ENCODE results near the gene CSF1.
"Not testable (repeated sequence)": the region's sequence is repeated elsewhere in the genome, so short reads cannot be mapped to it uniquely, and the experiment has no call there.

CSF1 gene, protein sequence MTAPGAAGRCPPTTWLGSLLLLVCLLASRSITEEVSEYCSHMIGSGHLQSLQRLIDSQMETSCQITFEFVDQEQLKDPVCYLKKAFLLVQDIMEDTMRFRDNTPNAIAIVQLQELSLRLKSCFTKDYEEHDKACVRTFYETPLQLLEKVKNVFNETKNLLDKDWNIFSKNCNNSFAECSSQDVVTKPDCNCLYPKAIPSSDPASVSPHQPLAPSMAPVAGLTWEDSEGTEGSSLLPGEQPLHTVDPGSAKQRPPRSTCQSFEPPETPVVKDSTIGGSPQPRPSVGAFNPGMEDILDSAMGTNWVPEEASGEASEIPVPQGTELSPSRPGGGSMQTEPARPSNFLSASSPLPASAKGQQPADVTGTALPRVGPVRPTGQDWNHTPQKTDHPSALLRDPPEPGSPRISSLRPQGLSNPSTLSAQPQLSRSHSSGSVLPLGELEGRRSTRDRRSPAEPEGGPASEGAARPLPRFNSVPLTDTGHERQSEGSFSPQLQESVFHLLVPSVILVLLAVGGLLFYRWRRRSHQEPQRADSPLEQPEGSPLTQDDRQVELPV

DNA sequence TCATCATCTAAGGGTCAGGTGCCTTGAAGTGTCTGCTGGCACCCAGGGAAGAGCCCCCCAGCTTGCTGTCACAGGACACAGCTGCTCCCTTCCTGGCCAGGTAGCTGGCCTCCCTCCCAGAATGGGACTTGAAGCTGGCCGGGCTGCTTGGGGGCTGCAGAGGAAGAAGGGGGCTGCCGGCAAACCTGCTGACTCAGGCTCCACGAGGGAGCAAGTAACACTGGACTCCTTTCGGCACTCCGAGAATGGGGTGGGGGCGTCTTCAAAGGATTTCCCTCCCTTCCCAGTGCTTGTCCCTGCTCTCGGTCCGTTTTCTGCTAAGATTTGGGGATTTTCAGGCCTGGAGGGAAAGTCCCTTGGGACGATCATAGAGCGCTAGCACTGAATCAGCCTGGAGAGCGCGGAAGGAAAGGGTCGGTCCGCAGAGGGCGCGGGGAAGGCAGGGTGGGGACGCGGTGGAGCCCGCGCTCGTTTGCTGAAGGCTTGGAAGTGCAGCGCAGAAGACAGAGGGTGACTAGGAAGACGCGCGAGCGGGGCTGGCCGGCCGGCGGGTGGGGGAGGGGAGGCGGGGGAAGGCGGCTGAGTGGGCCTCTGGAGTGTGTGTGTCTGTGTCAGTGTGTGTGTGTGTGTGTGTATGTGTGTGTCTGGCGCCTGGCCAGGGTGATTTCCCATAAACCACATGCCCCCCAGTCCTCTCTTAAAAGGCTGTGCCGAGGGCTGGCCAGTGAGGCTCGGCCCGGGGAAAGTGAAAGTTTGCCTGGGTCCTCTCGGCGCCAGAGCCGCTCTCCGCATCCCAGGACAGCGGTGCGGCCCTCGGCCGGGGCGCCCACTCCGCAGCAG lies at the start of gene CSF1:
Gene CSF1, plus strand, starts transcription at position 727 of the 840 bp plus-strand sequence. CDS start 175 bp downstream, outside the sequence.
- H3K27me3 ChIP-seq: peaks cover 32 to 49% (median 45%) of the 10 kb centered on the region in 11 experiments
- peak within 1 kb of the TSS; percentile 76 to 91 (median 85) for H3K9ac ChIP-seq
- no peak for TF ChIP-seq Cebpa-rat (IDR thresholded peaks at IDR 0.05)

DNA sequence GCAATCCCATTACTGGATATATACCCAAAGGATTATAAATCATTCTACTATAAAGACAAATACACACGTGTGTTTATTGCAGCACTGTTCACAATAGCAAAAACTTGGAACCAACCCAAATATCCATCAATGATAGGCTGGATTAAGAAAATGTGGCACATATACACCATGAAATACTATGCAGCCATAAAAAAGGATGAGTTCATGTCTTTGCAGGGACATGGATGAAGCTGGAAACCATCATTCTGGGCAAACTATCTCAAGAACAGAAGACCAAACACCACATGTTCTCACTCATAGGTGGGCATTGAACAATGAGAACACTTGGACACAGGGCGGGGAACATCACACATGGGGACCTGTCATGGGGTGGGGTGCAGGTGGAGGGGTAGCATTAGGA lies 49.0 kb upstream of the CSF1 start:
- H3K27ac ChIP-seq, H3K36me3 ChIP-seq, H3K9ac ChIP-seq, H3K27me3 ChIP-seq, H3K4me3 ChIP-seq, H3K4me2 ChIP-seq, H4K20me1 ChIP-seq: not testable (repeated sequence)
- peaks cover 0 to 18% (median 5%) of the 10 kb centered on the region in 10 experiments; a peak in 10 of 20 replicates for H3K4me1 ChIP-seq
- peaks cover under 1 to 27% (median 15%) of the 10 kb centered on the region in 11 experiments; a peak in 14 of 22 replicates for H3K9me3 ChIP-seq (replicated peaks in 1 of 11)

More for the DNA sequence above, at the start of gene CSF1:
- H3K4me2 ChIP-seq: peak within 1 kb of the TSS; percentile 94 to 99 (median 98)
- H3K27ac ChIP-seq: peak within 1 kb of the TSS; percentile 49 to 84 (median 83); a peak in 21 of 22 replicates
- peaks cover 0 to 34% (median 5%) of the 10 kb centered on the region in 11 experiments; a peak in 8 of 22 replicates for H4K20me1 ChIP-seq
- peak within 1 kb of the TSS; percentile 61 to 84 (median 76) for H3K4me3 ChIP-seq
- peaks cover 0 to 7% (median 0%) of the 10 kb centered on the region in 11 experiments; a peak in 2 of 22 replicates for H3K36me3 ChIP-seq
- H3K4me1 ChIP-seq: peaks cover 34 to 61% (median 51%) of the 10 kb centered on the region in 10 experiments
- no peaks in the 10 kb centered on the region for H3K9me3 ChIP-seq (replicated peaks in 1 of 11)

DNA sequence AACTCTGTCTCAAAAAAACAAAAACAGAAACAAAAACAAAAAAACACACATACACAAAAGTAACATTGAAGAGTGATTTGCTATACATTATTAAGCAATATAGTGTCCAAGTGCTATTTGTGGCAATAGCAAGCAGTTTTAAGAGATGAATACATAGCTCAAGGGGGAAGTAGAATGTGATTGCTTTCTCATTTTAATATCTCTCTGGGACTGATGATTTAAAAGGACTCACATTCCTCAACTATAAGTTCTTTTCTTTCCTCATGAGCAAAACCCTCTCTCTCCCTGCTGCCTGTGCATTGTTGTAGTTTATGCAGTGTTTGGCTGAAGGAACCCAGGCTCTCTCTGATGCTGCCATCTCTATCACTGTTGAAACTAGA lies 47.0 kb upstream of the CSF1 start:
- no peak overlapping the region for H3K9ac ChIP-seq
- no peaks in the 10 kb centered on the region for H3K27me3 ChIP-seq
- H3K9me3 ChIP-seq (replicated peaks in 1 of 11): peaks cover 5 to 27% (median 17%) of the 10 kb centered on the region in 11 experiments; a peak in 14 of 22 replicates
- H4K20me1 ChIP-seq: no peaks in the 10 kb centered on the region
- peak overlapping the region in 2 of 11 experiments; percentile 22 to 30; a peak in 2 of 22 replicates for H3K27ac ChIP-seq
- H3K36me3 ChIP-seq: no peaks in the 10 kb centered on the region
- peak overlapping the region in 6 of 11 experiments; percentile 0 to 58 (median 44); a peak in 10 of 22 replicates for H3K4me2 ChIP-seq
- H3K4me1 ChIP-seq: peaks cover 0 to 18% (median 5%) of the 10 kb centered on the region in 10 experiments; a peak in 10 of 20 replicates
- no peak for TF ChIP-seq Cebpa-rat (IDR thresholded peaks at IDR 0.05)
- H3K4me3 ChIP-seq: no peak overlapping the region

DNA sequence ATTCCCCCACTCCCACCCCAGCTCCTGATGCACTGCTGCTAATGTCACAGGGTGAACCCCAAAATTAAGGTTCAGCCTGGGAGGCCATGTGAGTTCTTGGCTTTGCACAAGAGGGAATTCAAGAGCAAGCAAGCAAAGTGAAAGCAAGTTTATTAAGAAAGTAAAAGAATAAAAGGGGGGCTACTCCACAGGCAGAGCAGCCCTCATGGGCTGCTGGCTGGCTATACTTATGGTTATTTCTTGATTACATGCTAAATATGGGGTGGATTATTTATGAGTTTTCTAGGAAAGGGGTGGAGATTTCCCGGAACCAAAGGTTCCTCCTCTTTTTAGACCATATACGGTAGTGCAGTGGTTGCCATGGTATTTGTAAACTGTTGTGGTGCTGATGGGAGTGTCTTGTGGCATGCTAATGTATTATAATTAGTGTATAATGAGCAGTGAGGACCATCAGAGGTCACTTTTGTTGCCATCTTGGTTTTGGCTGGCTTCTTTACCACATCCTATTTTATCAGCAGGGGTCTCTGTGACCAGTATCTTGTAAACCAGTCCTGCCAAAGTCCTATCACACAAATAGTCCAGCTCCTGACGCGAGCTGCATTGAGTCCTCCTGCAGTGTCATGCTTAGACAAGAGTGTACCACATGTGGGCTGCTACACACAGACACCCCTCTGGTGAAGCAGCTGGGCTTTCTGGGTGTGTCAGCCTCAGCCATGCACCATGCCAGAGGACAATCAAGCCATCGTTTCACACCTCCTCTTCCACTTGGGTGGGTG lies 46.4 kb upstream of the CSF1 start:
- Histone ChIP-seq H3K9ac (no peak overlapping the region), H3K27ac (peak overlapping the region in 2 of 11 experiments; percentile 23 to 30; a peak in 3 of 22 replicates), H3K27me3 (no peaks in the 10 kb centered on the region), H3K9me3 (replicated peaks in 1 of 11) (peaks cover 5 to 27% (median 17%) of the 10 kb centered on the region in 11 experiments; a peak in 14 of 22 replicates), H3K4me1 (peaks cover 0 to 18% (median 5%) of the 10 kb centered on the region in 10 experiments; a peak in 10 of 20 replicates), H4K20me1 (no peaks in the 10 kb centered on the region), H3K4me2 (peak overlapping the region in 6 of 11 experiments; percentile 0 to 58 (median 44); a peak in 11 of 22 replicates), H3K36me3 (no peaks in the 10 kb centered on the region), H3K4me3 (no peak overlapping the region)
- no peak for TF ChIP-seq Cebpa-rat (IDR thresholded peaks at IDR 0.05)

DNA sequence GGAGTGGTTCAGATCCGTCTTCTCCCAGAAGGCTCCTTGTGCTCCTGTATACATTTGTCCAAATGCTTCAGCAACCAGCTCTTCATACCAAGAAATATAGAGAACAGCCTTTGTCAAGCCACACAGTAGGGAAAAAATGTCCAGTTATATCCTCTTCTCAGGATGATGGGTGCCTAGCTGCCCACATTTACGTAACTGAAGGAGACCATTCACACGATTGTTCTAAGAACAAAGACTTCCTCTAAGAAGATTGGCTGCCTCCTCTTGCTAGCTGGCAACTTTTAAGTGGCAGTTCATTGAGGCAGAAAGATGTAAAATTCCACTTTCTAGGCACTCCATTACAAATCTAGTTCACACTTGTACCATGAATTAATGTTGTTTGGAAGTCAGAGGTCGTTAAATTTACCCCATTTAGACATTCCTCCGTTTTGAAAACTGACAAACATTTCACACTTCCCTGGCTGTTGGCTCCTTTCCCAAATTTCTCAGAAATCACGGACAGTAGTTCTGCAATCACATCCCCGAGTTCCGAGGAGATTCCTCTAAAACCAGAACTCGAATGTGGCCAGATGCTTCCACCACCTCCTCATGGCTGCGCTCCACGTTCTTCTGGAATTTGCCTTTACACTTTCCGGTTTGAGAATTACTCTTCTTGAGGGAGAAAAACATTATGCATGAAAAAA lies 45.6 kb upstream of the CSF1 start:
- H3K27me3 ChIP-seq: no peaks in the 10 kb centered on the region
- H3K4me1 ChIP-seq: peaks cover 0 to 18% (median 5%) of the 10 kb centered on the region in 10 experiments; a peak in 10 of 20 replicates
- H3K4me3 ChIP-seq: no peak overlapping the region
- H3K4me2 ChIP-seq: peak overlapping the region in 1 of 11 experiments; percentile 1; a peak in 1 of 22 replicates
- H3K27ac ChIP-seq: peak overlapping the region in 1 of 11 experiments; percentile 23; a peak in 1 of 22 replicates
- peaks cover 5 to 27% (median 17%) of the 10 kb centered on the region in 11 experiments; a peak in 14 of 22 replicates for H3K9me3 ChIP-seq (replicated peaks in 1 of 11)
- no peak for TF ChIP-seq Cebpa-rat (IDR thresholded peaks at IDR 0.05)
- H3K36me3 ChIP-seq: no peaks in the 10 kb centered on the region
- H4K20me1 ChIP-seq: no peaks in the 10 kb centered on the region
- no peak overlapping the region for H3K9ac ChIP-seq

DNA sequence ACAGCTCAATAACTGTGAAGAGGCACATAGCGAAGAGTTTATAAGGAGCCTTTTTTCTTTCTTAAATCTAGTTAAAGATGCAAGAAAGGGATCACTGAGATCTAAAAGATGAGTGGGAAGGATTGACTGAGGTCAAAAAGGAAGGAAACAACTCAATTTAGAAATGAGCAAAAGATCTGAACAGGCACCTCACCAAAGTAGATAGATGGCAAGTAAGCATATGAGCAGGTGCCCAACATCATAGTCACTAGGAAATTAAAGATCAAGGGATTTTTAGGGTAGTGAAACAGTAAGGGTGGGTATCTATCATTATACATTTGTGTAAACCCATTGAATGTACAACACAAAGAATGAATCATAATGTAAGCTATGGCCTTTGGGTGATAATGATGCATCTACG lies 44.6 kb upstream of the CSF1 start:
- Histone ChIP-seq H3K36me3 (no peaks in the 10 kb centered on the region), H4K20me1 (no peaks in the 10 kb centered on the region), H3K4me2 (no peak overlapping the region), H3K9ac (no peak overlapping the region), H3K27ac (no peak overlapping the region), H3K4me3 (no peak overlapping the region), H3K9me3 (replicated peaks in 1 of 11) (peaks cover 5 to 26% (median 15%) of the 10 kb centered on the region in 11 experiments; a peak in 14 of 22 replicates), H3K27me3 (no peaks in the 10 kb centered on the region), H3K4me1 (peaks cover 0 to 18% (median 5%) of the 10 kb centered on the region in 10 experiments; a peak in 10 of 20 replicates)
- TF ChIP-seq Cebpa-rat (IDR thresholded peaks at IDR 0.05): no peak

DNA sequence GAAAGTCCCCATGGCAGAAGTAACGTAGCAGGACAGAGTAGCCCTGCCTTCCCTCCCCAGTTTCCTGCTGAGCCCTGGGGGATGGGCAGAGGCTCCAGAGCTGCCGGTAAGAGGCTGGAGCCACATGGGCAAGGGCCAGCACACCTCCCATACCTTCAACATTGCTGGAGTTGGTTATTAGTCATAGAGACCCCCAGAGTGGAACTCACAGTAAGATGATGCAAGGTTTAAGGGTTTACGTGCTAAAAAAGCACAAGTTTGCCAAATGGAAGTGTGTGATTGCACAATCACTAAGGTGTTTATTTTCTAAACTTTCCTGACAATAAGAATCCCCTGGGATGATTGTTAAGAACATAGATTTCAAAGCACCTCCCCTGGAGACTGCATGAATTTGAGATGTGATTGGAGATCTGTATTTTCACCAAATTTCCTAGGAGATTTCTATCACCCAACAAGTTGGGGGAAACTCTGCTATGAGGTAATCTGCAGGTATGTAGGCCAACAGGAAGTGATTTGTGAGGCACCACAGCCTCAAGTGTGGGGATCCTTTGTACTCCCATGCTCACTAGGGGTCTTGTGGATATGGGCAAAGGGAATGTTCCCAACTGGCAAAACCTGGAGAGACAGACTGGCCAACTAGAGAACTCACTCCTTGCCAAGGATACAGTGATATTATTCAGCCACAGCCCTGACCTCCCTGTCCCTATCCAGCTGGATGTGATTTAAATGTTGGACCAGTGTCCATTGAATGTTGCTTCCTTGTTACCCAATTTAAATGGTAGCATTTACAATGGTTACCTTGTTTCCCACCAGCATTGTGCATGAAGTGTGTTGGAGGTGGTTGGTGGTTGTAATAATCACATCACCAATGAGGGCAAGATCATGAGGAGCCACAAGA lies 37.1 kb upstream of the CSF1 start:
- H3K4me1 ChIP-seq: peaks cover 8 to 32% (median 19%) of the 10 kb centered on the region in 10 experiments
- H3K27me3 ChIP-seq: no peaks in the 10 kb centered on the region
- peak in 8 of 11 experiments; percentile 31 to 85 (median 50); a peak in 11 of 22 replicates for TF ChIP-seq Cebpa-rat (IDR thresholded peaks at IDR 0.05)
- H3K4me2 ChIP-seq: peak overlapping the region in 7 of 11 experiments; percentile 6 to 60 (median 27); a peak in 11 of 22 replicates
- H3K36me3 ChIP-seq: no peaks in the 10 kb centered on the region
- H3K27ac ChIP-seq: peak overlapping the region in 1 of 11 experiments; percentile 2; a peak in 1 of 22 replicates
- no peaks in the 10 kb centered on the region for H4K20me1 ChIP-seq
- no peaks in the 10 kb centered on the region for H3K9me3 ChIP-seq (replicated peaks in 1 of 11)
- H3K4me3 ChIP-seq: no peak overlapping the region
- no peak overlapping the region for H3K9ac ChIP-seq

All from BLaER1 treated with 17β-estradiol and CSF1 and Interleukin-3, amounts not matched to agents 10 nM and 100 nM (cell line).